Neuronal stem cell (in vitro differentiated cells): ENCODE measurements around the gene HKDC1. TPM values are rescaled to one million over a fixed set of nuclear protein-coding genes. Genes with fewer than 3 reads are reported as not detected.
"Not testable (repeated sequence)": the region's sequence is repeated elsewhere in the genome, so short reads cannot be mapped to it uniquely, and the experiment has no call there.

Source experiments
- DNase-seq: peaks from one replicate; pipeline ENCODE4 v3.0.0-alpha.2; 2013; ENCODE audit warnings: low spot score
- H2AFZ ChIP-seq: one replicate; pipeline ENCODE4 v1.6.1; 2013; ENCODE audit warnings: mild to moderate bottlenecking, low read length, inconsistent platforms
- H2AK5ac ChIP-seq: 2 replicates; pipeline ENCODE4 v1.6.1; 2013; ENCODE audit warnings: low read depth, mild to moderate bottlenecking, inconsistent platforms, low read length, moderate library complexity, mixed read lengths
- H2BK120ac ChIP-seq: 2 replicates; pipeline ENCODE4 v1.6.1; 2013; ENCODE audit warnings: low read depth, mild to moderate bottlenecking, inconsistent platforms, low read length, moderate library complexity, mixed read lengths
- H2BK12ac ChIP-seq: one replicate; pipeline ENCODE4 v1.6.1; 2013; ENCODE audit warnings: low read length, inconsistent platforms
- H2BK15ac ChIP-seq: 2 replicates; pipeline ENCODE4 v1.6.1; 2013; ENCODE audit warnings: mild to moderate bottlenecking, low read length, inconsistent platforms, mixed read lengths
- H2BK5ac ChIP-seq: one replicate; pipeline ENCODE4 v1.6.1; 2013; ENCODE audit warnings: inconsistent platforms, mild to moderate bottlenecking, low read length, moderate library complexity
- H3K14ac ChIP-seq: one replicate; pipeline ENCODE4 v1.6.1; 2013; ENCODE audit warnings: low read length, inconsistent platforms
- H3K18ac ChIP-seq: 2 replicates; pipeline ENCODE4 v1.6.1; 2013; ENCODE audit warnings: low read length, inconsistent platforms
- H3K23ac ChIP-seq: 2 replicates; pipeline ENCODE4 v1.6.1; 2013; ENCODE audit warnings: low read depth, mild to moderate bottlenecking, mixed read lengths, low read length, inconsistent platforms; ENCODE audit not compliant: poor library complexity
- H3K27ac ChIP-seq: replicated peaks from 3 replicates; pipeline ENCODE4 v1.5.1; 2013; ENCODE audit warnings: low read length, inconsistent platforms
- H3K27me3 ChIP-seq, 3 experiments: 2 replicates each; pipeline ENCODE4 v1.6.1; 2013; ENCODE audit warnings: low read length in 3 of 3, mild to moderate bottlenecking in 2 of 3, inconsistent platforms in 1 of 3, low read depth in 1 of 3, mixed read lengths in 1 of 3, moderate library complexity in 1 of 3; ENCODE audit not compliant: control insufficient read depth in 3 of 3, insufficient read depth in 3 of 3
- H3K36me3 ChIP-seq, 2 donors: replicated peaks in 1 of 2; 2 replicates each; pipeline ENCODE4 v1.6.1; 2013; ENCODE audit warnings: low read length in 2 of 2; ENCODE audit not compliant: control insufficient read depth in 2 of 2, insufficient read depth in 2 of 2
- H3K4ac ChIP-seq: 2 replicates; pipeline ENCODE4 v1.6.1; 2013; ENCODE audit warnings: inconsistent platforms, mild to moderate bottlenecking, low read length, moderate library complexity
- H3K4me1 ChIP-seq, 2 donors: 1 replicate in 1 of 2; 2 replicates in 1 of 2; pipeline ENCODE4 v1.6.1; 2013; ENCODE audit warnings: low read length in 2 of 2, low read depth in 1 of 2; ENCODE audit not compliant: control insufficient read depth in 2 of 2, insufficient read depth in 1 of 2
- H3K4me2 ChIP-seq: one replicate; pipeline ENCODE4 v1.6.1; 2013; ENCODE audit warnings: mild to moderate bottlenecking, low read length, inconsistent platforms; ENCODE audit not compliant: insufficient read depth, poor library complexity, severe bottlenecking
- H3K4me3 ChIP-seq, 2 donors: 2 replicates each; pipeline ENCODE4 v1.5.1; 2013; ENCODE audit warnings: low read length in 2 of 2, mild to moderate bottlenecking in 2 of 2, inconsistent platforms in 1 of 2, moderate library complexity in 1 of 2
- H3K79me1 ChIP-seq: one replicate; pipeline ENCODE4 v1.6.1; 2013; ENCODE audit warnings: low read depth, mild to moderate bottlenecking, inconsistent platforms, low read length, moderate library complexity
- H3K9ac ChIP-seq: one replicate; pipeline ENCODE4 v1.6.1; 2013; ENCODE audit warnings: mild to moderate bottlenecking, low read depth, low read length, inconsistent platforms; ENCODE audit not compliant: poor library complexity
- H3K9me3 ChIP-seq, 2 donors: replicated peaks in 1 of 2; 2 replicates each; pipeline versions ENCODE3 to v1.6.1; 2013; ENCODE audit warnings: low read length in 2 of 2, mild to moderate bottlenecking in 2 of 2, inconsistent platforms in 1 of 2, low read depth in 1 of 2, mixed read lengths in 1 of 2, moderate library complexity in 1 of 2; ENCODE audit not compliant: control insufficient read depth in 2 of 2, insufficient read depth in 1 of 2
- H4K8ac ChIP-seq: one replicate; pipeline ENCODE4 v1.6.1; 2013; ENCODE audit warnings: low read depth, mild to moderate bottlenecking, inconsistent platforms, low read length, moderate library complexity
- H4K91ac ChIP-seq: one replicate; pipeline ENCODE4 v1.6.1; 2013; ENCODE audit warnings: low read length, low read depth, mild to moderate bottlenecking, inconsistent platforms; ENCODE audit not compliant: poor library complexity
- WGBS, 2 donors: extraction: QIAGEN DNeasy Blood & Tissue Kit; methylation state at CpG; one replicate each; pipeline ENCODE4 v1.1.7; 2013; ENCODE audit warnings: missing lambda C conversion rate in 2 of 2, mixed read lengths in 1 of 2; ENCODE audit not compliant: insufficient read length in 2 of 2, insufficient replicate concordance in 1 of 2; ENCODE audit errors: extremely low coverage in 2 of 2; 5-methylcytosine and 5-hydroxymethylcytosine counted together
- polyA plus RNA-seq, 2 experiments: library from polyadenylated mRNA; stranded (reverse); fragments of 200-250 nt; gene quantifications; one replicate each; pipeline ENCODE4 v1.2.3, GENCODE V29; 2013

HKDC1 gene
- not detected for polyA plus RNA-seq (2013, experiment 1 of 2)
- not detected for polyA plus RNA-seq (2013, experiment 2 of 2)

GRCh38 chr10:69220041-69220451, at the start of gene HKDC1:
TSS of gene HKDC1 (plus strand) at chr10:69220332. CDS start at chr10:69220436, 104 bp downstream.
- Histone ChIP-seq H3K9me3 (no peaks in the 10 kb centered on the region), H3K4me1 (peaks cover 0 to 2% of the 10 kb centered on the region in 2 donors), H3K4me2 (no peak within 1 kb of the TSS), H3K14ac (no peak within 1 kb of the TSS), H4K8ac (no peak within 1 kb of the TSS), H2BK5ac (no peak within 1 kb of the TSS), H2BK120ac (no peak within 1 kb of the TSS), H3K36me3 (no peaks in the 10 kb centered on the region), H3K4me3 (no peak within 1 kb of the TSS), H4K91ac (no peak within 1 kb of the TSS), H3K9ac (no peak within 1 kb of the TSS), H2AFZ (no peak within 1 kb of the TSS), H3K4ac (no peak within 1 kb of the TSS), H3K27me3 (peaks cover 0 to 1% (median 0%) of the 10 kb centered on the region in 3 experiments), H3K79me1 (no peaks in the 10 kb centered on the region), H3K23ac (no peak within 1 kb of the TSS), H2BK12ac (no peak within 1 kb of the TSS), H2BK15ac (no peak within 1 kb of the TSS), H3K27ac (no peak within 1 kb of the TSS), H3K18ac (no peak within 1 kb of the TSS), H2AK5ac (no peak within 1 kb of the TSS)
- DNase-seq = no peak
- no CpG with 5 or more reads among the region's 8 CpGs for WGBS, 2 donors

GRCh38 chr10:69172241-69172982, 47.7 kb upstream of the HKDC1 start:
- no peak overlapping the region for H3K14ac ChIP-seq
- no peak overlapping the region for H3K23ac ChIP-seq
- no peak overlapping the region for H3K9ac ChIP-seq
- no peak overlapping the region for H2BK5ac ChIP-seq
- H2AK5ac ChIP-seq = no peak overlapping the region
- no peak overlapping the region for H2BK15ac ChIP-seq
- H4K91ac ChIP-seq = no peak overlapping the region
- no peak overlapping the region for H3K18ac ChIP-seq
- H3K4me1 ChIP-seq = no peaks in the 10 kb centered on the region
- H4K8ac ChIP-seq = no peak overlapping the region
- H2AFZ ChIP-seq = no peak overlapping the region
- H3K9me3 ChIP-seq = no peaks in the 10 kb centered on the region
- no peaks in the 10 kb centered on the region for H3K79me1 ChIP-seq
- peaks cover 2 to 59% of the 10 kb centered on the region in 2 donors for H3K36me3 ChIP-seq
- H3K4me2 ChIP-seq = no peak overlapping the region
- H2BK12ac ChIP-seq = no peak overlapping the region
- H3K4ac ChIP-seq = no peak overlapping the region
- no peak for DNase-seq
- WGBS, 2 donors = no CpG with 5 or more reads among the region's 3 CpGs
- no peak overlapping the region for H3K27ac ChIP-seq
- H2BK120ac ChIP-seq = no peak overlapping the region
- H3K27me3 ChIP-seq = no peaks in the 10 kb centered on the region
- no peak overlapping the region for H3K4me3 ChIP-seq

GRCh38 chr10:69175326-69175725, 44.8 kb upstream of the HKDC1 start:
- not testable (repeated sequence) for H3K27ac ChIP-seq, H3K79me1 ChIP-seq, H3K18ac ChIP-seq, H3K9ac ChIP-seq, H2BK15ac ChIP-seq, H2AK5ac ChIP-seq, H3K4ac ChIP-seq, H3K23ac ChIP-seq, H2BK5ac ChIP-seq, H3K14ac ChIP-seq, H3K9me3 ChIP-seq, H4K8ac ChIP-seq, H2BK120ac ChIP-seq, H3K4me3 ChIP-seq, H4K91ac ChIP-seq, DNase-seq, H3K27me3 ChIP-seq, H3K4me2 ChIP-seq, H2AFZ ChIP-seq, H3K4me1 ChIP-seq, H2BK12ac ChIP-seq
- H3K36me3 ChIP-seq = peaks cover 2 to 33% of the 10 kb centered on the region in 2 donors
- no CpG with 5 or more reads among the region's 4 CpGs for WGBS, 2 donors

- no peak overlapping the region for H3K4me2 ChIP-seq
- WGBS, 2 donors = no CpG with 5 or more reads among the region's 2 CpGs
- peaks cover 0 to 18% of the 10 kb centered on the region in 2 donors for H3K36me3 ChIP-seq
- no peak overlapping the region for H2BK12ac ChIP-seq
- peaks cover 4 to 8% of the 10 kb centered on the region in 2 donors for H3K4me1 ChIP-seq
- H3K9ac ChIP-seq = no peak overlapping the region
- H2AFZ ChIP-seq = peak overlapping the region; percentile 13
- H2AK5ac ChIP-seq = no peak overlapping the region
- no peak overlapping the region for H3K4me3 ChIP-seq
- H3K14ac ChIP-seq = no peak overlapping the region
- no peak overlapping the region for H4K91ac ChIP-seq
- H2BK15ac ChIP-seq = no peak overlapping the region
- no peak overlapping the region for H3K27ac ChIP-seq
- H4K8ac ChIP-seq = no peak overlapping the region
- H3K18ac ChIP-seq = no peak overlapping the region
- no peak overlapping the region for H3K4ac ChIP-seq
- H3K79me1 ChIP-seq = peaks cover 8% of the 10 kb centered on the region
- no peak for DNase-seq
- H3K27me3 ChIP-seq = no peaks in the 10 kb centered on the region
- H3K9me3 ChIP-seq = no peaks in the 10 kb centered on the region
- no peak overlapping the region for H3K23ac ChIP-seq
- H2BK5ac ChIP-seq = no peak overlapping the region
- H2BK120ac ChIP-seq = no peak overlapping the region
Measured at GRCh38 chr10:69176823-69177222, 43.3 kb upstream of the HKDC1 start.
